A673 (cell line): Measurements from ENCODE around the gene PDPR. TPM values are rescaled to one million over a fixed set of nuclear protein-coding genes. Genes with fewer than 3 reads are reported as not detected.

Experiments used
- BruUV-seq: library from RNA; stranded (reverse); fragments of 400-500 nt; replicated peaks from 2 replicates; lab custom pipeline; 2021; lab: Mats Ljungman, UMichigan
- CTCF ChIA-PET: fragments of 300-600 bp; sonication (Branson Sonifier 250); formaldehyde crosslinking; loops from one replicate; lab custom pipeline; 2022; ENCODE audit warnings: antibody characterized with exemption; lab: Charles Lee
- POLR2A ChIA-PET: fragments of 300-600 bp; sonication (Branson Sonifier 250); formaldehyde crosslinking; loops from one replicate; lab custom pipeline; 2022; ENCODE audit warnings: antibody characterized with exemption; ENCODE audit not compliant: low non-redundant PET; lab: Charles Lee
- DNase-seq: peaks from one replicate; pipeline ENCODE4 v3.0.0-alpha.2; 2015; ENCODE audit warnings: low spot score
- H3K27ac ChIP-seq: fragments of 200-600 bp; sonication (generic); 2 replicates; pipeline ENCODE4 v1.5.1; 2016; ENCODE audit warnings: mixed run types, low read depth, mild to moderate bottlenecking, mixed read lengths, antibody characterized with exemption, low read length; ENCODE audit not compliant: poor library complexity, severe bottlenecking
- H3K27me3 ChIP-seq: fragments of 200-600 bp; sonication (generic); replicated peaks from 2 replicates; pipeline ENCODE4 v1.6.1; 2017; ENCODE audit warnings: mixed run types, low read depth, mild to moderate bottlenecking, mixed read lengths, antibody characterized with exemption, low read length; ENCODE audit not compliant: insufficient read depth, poor library complexity
- H3K36me3 ChIP-seq: fragments of 200-600 bp; sonication (generic); 2 replicates; pipeline ENCODE4 v1.6.1; 2016; ENCODE audit warnings: mixed run types, mild to moderate bottlenecking, mixed read lengths, antibody characterized with exemption, low read length; ENCODE audit not compliant: insufficient read depth, poor library complexity, severe bottlenecking
- H3K4me1 ChIP-seq: fragments of 200-600 bp; sonication (generic); 2 replicates; pipeline ENCODE4 v1.6.1; 2017; ENCODE audit warnings: mixed run types, mild to moderate bottlenecking, mixed read lengths, antibody characterized with exemption, low read length; ENCODE audit not compliant: insufficient read depth, poor library complexity, severe bottlenecking
- H3K4me3 ChIP-seq: fragments of 200-600 bp; sonication (generic); 2 replicates; pipeline ENCODE4 v1.5.1; 2016; ENCODE audit warnings: low read depth, mixed run types, mild to moderate bottlenecking, mixed read lengths, low read length; ENCODE audit not compliant: poor library complexity, severe bottlenecking
- H3K9me3 ChIP-seq: fragments of 200-600 bp; sonication (generic); 2 replicates; pipeline ENCODE4 v1.6.1; 2016; ENCODE audit warnings: mixed run types, low read depth, mild to moderate bottlenecking, mixed read lengths, antibody characterized with exemption, low read length; ENCODE audit not compliant: poor library complexity, severe bottlenecking
- CTCF ChIP-seq: fragments of 300-800, 200-600 bp; sonication (generic); conservative IDR thresholded peaks from 2 replicates; pipeline ENCODE4 v1.5.1; 2017; ENCODE audit warnings: low read depth, mild to moderate bottlenecking, antibody characterized with exemption, low read length, moderate library complexity, mixed read lengths
- EZH2 ChIP-seq: fragments of 200-600 bp; sonication (generic); IDR thresholded peaks from 2 replicates; pipeline ENCODE4 v1.6.1; 2017; ENCODE audit warnings: borderline replicate concordance, low read depth, mild to moderate bottlenecking, mixed read lengths, antibody characterized with exemption, low read length; ENCODE audit not compliant: poor library complexity, severe bottlenecking
- intact Hi-C: fragments of 100-400 bp; cut with micrococcal nuclease; formaldehyde crosslinking; loops from one replicate; pipeline ENCODE4 v1.10.0; 2022; ENCODE audit not compliant: unreplicated experiment
- total RNA-seq: library from RNA; stranded (reverse); gene quantifications from 2 replicates; pipeline ENCODE4 v1.2.3, GENCODE V29; 2021

The PDPR gene
- total RNA-seq, 1 experiment from 2014 or later = 39.8 TPM

GRCh38 chr16:70158261-70158939 lies 44.3 kb downstream of the PDPR start:
- Histone ChIP-seq H3K4me3 (no peak overlapping the region), H3K36me3 (peaks cover 62% of the 10 kb centered on the region), H3K27me3 (no peaks in the 10 kb centered on the region), H3K4me1 (no peaks in the 10 kb centered on the region), H3K27ac (no peak overlapping the region), H3K9me3 (no peaks in the 10 kb centered on the region)
- DNase-seq = no peak
- ChIA-PET CTCF (no interaction called here), POLR2A (no interaction called here)
- TF ChIP-seq CTCF (no peak), EZH2 (no peak)
- BruUV-seq = no TSS peak
- intact Hi-C loops = no loop called here

- no peak for DNase-seq
- no peak overlapping the region for H3K27ac ChIP-seq
- intact Hi-C loops = no loop called here
- ChIA-PET CTCF (interaction anchor here (0.5 kb wide), 1 partner anchor 95 kb away, joined by 4 read pairs; no protein-coding TSS in a partner anchor), POLR2A (no interaction called here)
- BruUV-seq = no TSS peak
- no peaks in the 10 kb centered on the region for H3K27me3 ChIP-seq
- peaks cover 51% of the 10 kb centered on the region for H3K36me3 ChIP-seq
- no peak overlapping the region for H3K4me3 ChIP-seq
- no peaks in the 10 kb centered on the region for H3K4me1 ChIP-seq
- TF ChIP-seq CTCF (no peak), EZH2 (no peak)
- no peaks in the 10 kb centered on the region for H3K9me3 ChIP-seq
Observed at GRCh38 chr16:70159355-70160348, 45.5 kb downstream of the PDPR start.

GRCh38 chr16:70160388-70160787 lies 46.3 kb downstream of the PDPR start:
- intact Hi-C loops = no loop called here
- Histone ChIP-seq H3K4me1 (no peaks in the 10 kb centered on the region), H3K9me3 (no peaks in the 10 kb centered on the region), H3K27ac (no peak overlapping the region), H3K36me3 (peaks cover 51% of the 10 kb centered on the region), H3K4me3 (no peak overlapping the region), H3K27me3 (no peaks in the 10 kb centered on the region)
- no peak for DNase-seq
- CTCF ChIA-PET = no interaction called here
- TF ChIP-seq EZH2 (no peak), CTCF (no peak)
- BruUV-seq = no TSS peak
- POLR2A ChIA-PET = interaction anchor here (0.5 kb wide), 1 partner anchor 363 kb away, joined by 8 read pairs; the partner anchor contains the start of gene COG4
